ENCODE results near the gene SLIT3.

GRCh38 chr5:168765086-168765550 lies 535.8 kb downstream of the SLIT3 start:
- no peak for TF ChIP-seq CTCF (IDR thresholded peaks at IDR 0.05; ENCODE audit: low read depth, low read length)
- no peak for TF ChIP-seq EZH2phosphoT487 (IDR thresholded peaks at IDR 0.05; ENCODE audit: low read depth)
